Neural progenitor cell (in vitro differentiated cells): ENCODE results near the gene PKD1L1. TPM values are rescaled to one million over a fixed set of nuclear protein-coding genes. Genes with fewer than 3 reads are reported as not detected.
"Not testable (repeated sequence)": the region's sequence is repeated elsewhere in the genome, so short reads cannot be mapped to it uniquely, and the experiment has no call there.

Experiments used
- DNase-seq: peaks from one replicate; pipeline ENCODE4 v3.0.0-alpha.2; 2016; ENCODE audit warnings: low spot score
- H2AFZ ChIP-seq: fragments of 200-600 bp; sonication (generic); replicated peaks from 2 replicates; pipeline ENCODE4 v1.6.1; 2016; ENCODE audit warnings: antibody characterized with exemption
- H3F3A ChIP-seq: fragments of 200-600 bp; sonication (generic); 2 replicates; pipeline ENCODE4 v1.6.1; 2016; ENCODE audit warnings: antibody characterized with exemption, low read depth
- H3K27ac ChIP-seq: fragments of 200-600 bp; sonication (generic); 2 replicates; pipeline ENCODE4 v1.5.1; 2016; ENCODE audit warnings: mild to moderate bottlenecking
- H3K27me3 ChIP-seq: fragments of 200-600 bp; sonication (generic); 2 replicates; pipeline ENCODE4 v1.6.1; 2016; ENCODE audit warnings: mild to moderate bottlenecking, moderate library complexity
- H3K36me3 ChIP-seq: fragments of 200-600 bp; sonication (generic); 2 replicates; pipeline ENCODE4 v1.5.1; 2016
- H3K4me1 ChIP-seq: fragments of 200-600 bp; sonication (generic); 2 replicates; pipeline ENCODE4 v1.6.1; 2016; ENCODE audit warnings: mixed run types
- H3K4me2 ChIP-seq: fragments of 200-600 bp; sonication (generic); 2 replicates; pipeline ENCODE4 v1.6.1; 2016
- H3K4me3 ChIP-seq: fragments of 200-600 bp; sonication (generic); 2 replicates; pipeline ENCODE4 v1.5.1; 2016
- H3K79me2 ChIP-seq: fragments of 200-600 bp; sonication (generic); 2 replicates; pipeline ENCODE4 v1.6.1; 2016; ENCODE audit warnings: low read depth
- H3K9ac ChIP-seq: fragments of 200-600 bp; sonication (generic); 2 replicates; pipeline ENCODE4 v1.6.1; 2016
- H3K9me3 ChIP-seq: fragments of 200-600 bp; sonication (generic); 2 replicates; pipeline ENCODE4 v1.5.1; 2016; ENCODE audit warnings: low read depth
- H4K20me1 ChIP-seq: fragments of 200-600 bp; sonication (generic); 2 replicates; pipeline ENCODE4 v1.6.1; 2016; ENCODE audit warnings: low read depth
- H3K27ac Mint-ChIP-seq: 3 replicates; pipeline ENCODE4 v1.8.0; 2021; ENCODE audit warnings: mixed read lengths
- H3K27me3 Mint-ChIP-seq: 2 replicates; pipeline ENCODE4 v1.8.0; 2022; ENCODE audit warnings: low read depth, mild to moderate bottlenecking, inconsistent platforms, moderate library complexity, mixed read lengths; ENCODE audit not compliant: insufficient read depth
- H3K36me3 Mint-ChIP-seq: 3 replicates; pipeline ENCODE4 v1.8.0; 2021; ENCODE audit warnings: mixed read lengths
- H3K4me1 Mint-ChIP-seq: 3 replicates; pipeline ENCODE4 v1.8.0; 2021; ENCODE audit warnings: mixed read lengths
- H3K4me3 Mint-ChIP-seq: 3 replicates; pipeline ENCODE4 v1.8.0; 2021; ENCODE audit warnings: mild to moderate bottlenecking, moderate library complexity, mixed read lengths
- H3K9me3 Mint-ChIP-seq: 3 replicates; pipeline ENCODE4 v1.8.0; 2020; ENCODE audit warnings: mixed read lengths
- EZH2 ChIP-seq: fragments of 200-600 bp; sonication (generic); IDR thresholded peaks from 2 replicates; pipeline ENCODE4 v1.6.1; 2017; ENCODE audit warnings: antibody characterized with exemption, mild to moderate bottlenecking, moderate library complexity
- EZH2phosphoT487 ChIP-seq: fragments of 200-600 bp; sonication (generic); IDR thresholded peaks from 2 replicates; pipeline ENCODE4 v1.6.1; 2017; ENCODE audit warnings: antibody characterized with exemption
- total RNA-seq: library from RNA; depleted of rRNA; stranded (reverse); fragments of >200 nt; gene quantifications from 2 replicates; pipeline ENCODE4 v1.2.3, GENCODE V29; 2015; ENCODE audit warnings: low replicate concordance
- TF ChIP-seq, protein P1 (sequence below): fragments of 200-600 bp; sonication (generic); IDR thresholded peaks from 2 replicates; pipeline ENCODE4 v1.5.1; 2017; ENCODE audit warnings: antibody characterized with exemption, mild to moderate bottlenecking

PKD1L1 gene
- total RNA-seq, 1 donor from 2014 or later, result 0.07 TPM

GRCh38 chr7:47756636-47757035, 191.6 kb downstream of the PKD1L1 start:
- Histone ChIP-seq H3K27ac (no peak overlapping the region), H3K4me2 (no peak overlapping the region), H4K20me1 (no peaks in the 10 kb centered on the region), H3K9ac (no peak overlapping the region), H3K4me3 (no peak overlapping the region), H3K36me3 (no peaks in the 10 kb centered on the region), H3K9me3 (no peaks in the 10 kb centered on the region), H3K27me3 (no peaks in the 10 kb centered on the region), H3K4me1 (no peaks in the 10 kb centered on the region), H3K79me2 (no peaks in the 10 kb centered on the region), H3F3A (no peaks in the 10 kb centered on the region), H2AFZ (no peak overlapping the region)
- H3K9me3 Mint-ChIP-seq, result peaks cover 3% of the 10 kb centered on the region
- H3K4me1 Mint-ChIP-seq, result peaks cover 2% of the 10 kb centered on the region
- H3K27me3 Mint-ChIP-seq, result peaks cover 2% of the 10 kb centered on the region
- H3K4me3 Mint-ChIP-seq, result no peak overlapping the region
- no peak for DNase-seq
- H3K27ac Mint-ChIP-seq, result no peak overlapping the region
- TF ChIP-seq EZH2, result no peak
- TF ChIP-seq, protein P1, sequence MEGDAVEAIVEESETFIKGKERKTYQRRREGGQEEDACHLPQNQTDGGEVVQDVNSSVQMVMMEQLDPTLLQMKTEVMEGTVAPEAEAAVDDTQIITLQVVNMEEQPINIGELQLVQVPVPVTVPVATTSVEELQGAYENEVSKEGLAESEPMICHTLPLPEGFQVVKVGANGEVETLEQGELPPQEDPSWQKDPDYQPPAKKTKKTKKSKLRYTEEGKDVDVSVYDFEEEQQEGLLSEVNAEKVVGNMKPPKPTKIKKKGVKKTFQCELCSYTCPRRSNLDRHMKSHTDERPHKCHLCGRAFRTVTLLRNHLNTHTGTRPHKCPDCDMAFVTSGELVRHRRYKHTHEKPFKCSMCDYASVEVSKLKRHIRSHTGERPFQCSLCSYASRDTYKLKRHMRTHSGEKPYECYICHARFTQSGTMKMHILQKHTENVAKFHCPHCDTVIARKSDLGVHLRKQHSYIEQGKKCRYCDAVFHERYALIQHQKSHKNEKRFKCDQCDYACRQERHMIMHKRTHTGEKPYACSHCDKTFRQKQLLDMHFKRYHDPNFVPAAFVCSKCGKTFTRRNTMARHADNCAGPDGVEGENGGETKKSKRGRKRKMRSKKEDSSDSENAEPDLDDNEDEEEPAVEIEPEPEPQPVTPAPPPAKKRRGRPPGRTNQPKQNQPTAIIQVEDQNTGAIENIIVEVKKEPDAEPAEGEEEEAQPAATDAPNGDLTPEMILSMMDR, result no peak
- no peak for TF ChIP-seq EZH2phosphoT487
- no peaks in the 10 kb centered on the region for H3K36me3 Mint-ChIP-seq

- Histone ChIP-seq H4K20me1 (no peaks in the 10 kb centered on the region), H3K4me1 (no peaks in the 10 kb centered on the region), H3K79me2 (no peaks in the 10 kb centered on the region), H3K9me3 (no peaks in the 10 kb centered on the region), H3K4me2 (no peak overlapping the region), H3K4me3 (no peak overlapping the region), H3K27me3 (no peaks in the 10 kb centered on the region), H3K9ac (no peak overlapping the region), H3K27ac (no peak overlapping the region), H3K36me3 (no peaks in the 10 kb centered on the region), H2AFZ (no peak overlapping the region), H3F3A (no peaks in the 10 kb centered on the region)
- H3K4me3 Mint-ChIP-seq, result no peak overlapping the region
- H3K36me3 Mint-ChIP-seq, result no peaks in the 10 kb centered on the region
- DNase-seq, result no peak
- H3K27me3 Mint-ChIP-seq, result peaks cover 2% of the 10 kb centered on the region
- H3K4me1 Mint-ChIP-seq, result peaks cover 2% of the 10 kb centered on the region
- H3K9me3 Mint-ChIP-seq, result peaks cover 5% of the 10 kb centered on the region
- TF ChIP-seq EZH2 (no peak), EZH2phosphoT487 (no peak)
- TF ChIP-seq, protein P1, result no peak
- no peak overlapping the region for H3K27ac Mint-ChIP-seq
These were observed 193.0 kb downstream of the PKD1L1 start for GRCh38 chr7:47755248-47755647.

DNA sequence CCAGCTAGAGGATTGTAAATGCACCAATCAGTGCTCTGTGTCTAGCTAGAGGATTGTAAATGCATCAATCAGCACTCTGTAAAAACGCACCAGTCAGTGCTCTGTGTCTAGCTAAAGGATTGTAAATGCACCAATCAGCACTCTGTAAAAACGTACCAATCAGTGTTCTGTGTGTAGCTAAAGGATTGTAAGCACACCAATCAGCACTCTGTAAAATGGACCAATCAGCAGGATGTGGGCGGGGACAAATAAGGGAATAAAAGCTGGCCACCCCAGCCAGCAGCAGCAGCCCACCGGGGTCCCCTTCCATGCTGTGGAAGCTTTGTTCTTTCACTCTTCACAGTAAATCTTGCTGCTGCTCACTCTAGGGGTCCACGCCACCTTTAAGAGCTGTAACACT, 196.5 kb downstream of the PKD1L1 start:
- not testable (repeated sequence) for H3K4me3 ChIP-seq, H3K4me2 ChIP-seq, H2AFZ ChIP-seq, H3K9me3 ChIP-seq, H3K27me3 ChIP-seq, H3K36me3 Mint-ChIP-seq, H3K36me3 ChIP-seq, H3K4me1 ChIP-seq, H3K27ac ChIP-seq, H3K9ac ChIP-seq, H3K4me3 Mint-ChIP-seq, H3K9me3 Mint-ChIP-seq, H3K79me2 ChIP-seq, H3K27ac Mint-ChIP-seq, H3K4me1 Mint-ChIP-seq, H3F3A ChIP-seq, H3K27me3 Mint-ChIP-seq, H4K20me1 ChIP-seq, DNase-seq

- Histone ChIP-seq H3K4me1 (no peaks in the 10 kb centered on the region), H3K79me2 (no peaks in the 10 kb centered on the region), H3F3A (no peaks in the 10 kb centered on the region), H3K27me3 (no peaks in the 10 kb centered on the region), H4K20me1 (no peaks in the 10 kb centered on the region), H3K27ac (no peak overlapping the region), H2AFZ (no peak overlapping the region), H3K4me2 (no peak overlapping the region), H3K36me3 (no peaks in the 10 kb centered on the region), H3K9me3 (no peaks in the 10 kb centered on the region), H3K4me3 (no peak overlapping the region), H3K9ac (no peak overlapping the region)
- no peak overlapping the region for H3K4me3 Mint-ChIP-seq
- H3K27ac Mint-ChIP-seq, result no peak overlapping the region
- peaks cover 2% of the 10 kb centered on the region for H3K27me3 Mint-ChIP-seq
- H3K9me3 Mint-ChIP-seq, result peaks cover 5% of the 10 kb centered on the region
- TF ChIP-seq EZH2, result no peak
- TF ChIP-seq, protein P1, result no peak
- no peak for TF ChIP-seq EZH2phosphoT487
- no peak for DNase-seq
- H3K36me3 Mint-ChIP-seq, result no peaks in the 10 kb centered on the region
- no peaks in the 10 kb centered on the region for H3K4me1 Mint-ChIP-seq
These were observed 197.2 kb downstream of the PKD1L1 start for GRCh38 chr7:47751043-47751442.
